Measurements from ENCODE around the gene LRCOL1.

Gene LRCOL1

DNA sequence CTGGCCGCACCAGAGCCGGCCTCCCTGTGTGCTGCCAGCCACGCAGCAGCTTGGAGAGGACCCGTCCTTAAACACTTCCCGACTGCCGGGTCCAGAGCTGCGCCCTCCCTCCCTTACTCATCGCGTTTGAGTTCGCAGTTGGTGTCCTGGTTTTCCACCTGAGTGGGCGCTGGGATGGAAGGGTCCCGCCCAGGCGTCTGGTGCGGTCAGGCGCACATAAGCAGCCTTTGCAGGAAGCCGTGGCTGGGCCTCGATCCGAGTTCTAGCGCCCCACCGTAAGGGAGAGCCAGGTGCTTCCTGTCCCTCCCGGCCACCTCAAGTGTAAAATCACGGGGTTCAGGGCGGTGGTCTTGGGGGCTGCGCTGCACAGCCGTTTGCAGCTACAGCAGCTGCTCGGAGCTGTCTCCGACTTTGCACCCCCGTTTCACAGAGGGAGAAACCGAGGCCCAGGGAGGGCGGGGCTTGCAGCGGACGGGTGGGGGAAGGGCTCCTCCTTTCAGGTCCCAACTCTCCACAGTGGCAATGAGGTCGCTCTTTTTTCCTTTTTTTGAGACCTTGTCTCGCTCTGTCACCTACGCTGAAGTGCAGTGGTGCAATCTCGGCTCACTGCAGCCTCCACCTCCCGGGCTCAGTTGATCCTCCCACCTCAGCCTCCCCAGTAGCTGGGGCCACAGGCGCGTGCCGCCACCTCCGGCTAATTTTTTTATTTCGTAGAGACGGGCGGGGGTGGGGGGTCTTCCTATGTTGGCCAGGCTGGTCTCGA lies 51.3 kb downstream of the LRCOL1 start:
- Histone ChIP-seq H2AFZ (ENCODE audit: low read depth, low read length) (no peak overlapping the region), H3K36me3 (replicated peaks; ENCODE audit: low read depth, low read length) (peaks cover 3% of the 10 kb centered on the region), H3K4me2 (ENCODE audit: low read length) (peak overlapping the region; percentile 80), H3K4me1 (ENCODE audit: low read length) (peaks cover 14% of the 10 kb centered on the region), H3K9me3 (ENCODE audit: insufficient read depth, low read length) (no peaks in the 10 kb centered on the region), H3K27ac (ENCODE audit: low read length) (no peak overlapping the region), H3K9ac (ENCODE audit: low read length) (peak overlapping the region; percentile 49), H3K79me2 (ENCODE audit: low read length) (peaks cover 39% of the 10 kb centered on the region), H3K27me3 (ENCODE audit: low read depth, low read length) (no peaks in the 10 kb centered on the region), H4K20me1 (ENCODE audit: insufficient read depth, low read length) (peaks cover 24% of the 10 kb centered on the region), H3K4me3 (ENCODE audit: low read length) (peak overlapping the region; percentile 86)
- TF ChIP-seq EZH2phosphoT487 (IDR thresholded peaks at IDR 0.05; ENCODE audit: low read depth), result no peak
- TF ChIP-seq, protein P1, sequence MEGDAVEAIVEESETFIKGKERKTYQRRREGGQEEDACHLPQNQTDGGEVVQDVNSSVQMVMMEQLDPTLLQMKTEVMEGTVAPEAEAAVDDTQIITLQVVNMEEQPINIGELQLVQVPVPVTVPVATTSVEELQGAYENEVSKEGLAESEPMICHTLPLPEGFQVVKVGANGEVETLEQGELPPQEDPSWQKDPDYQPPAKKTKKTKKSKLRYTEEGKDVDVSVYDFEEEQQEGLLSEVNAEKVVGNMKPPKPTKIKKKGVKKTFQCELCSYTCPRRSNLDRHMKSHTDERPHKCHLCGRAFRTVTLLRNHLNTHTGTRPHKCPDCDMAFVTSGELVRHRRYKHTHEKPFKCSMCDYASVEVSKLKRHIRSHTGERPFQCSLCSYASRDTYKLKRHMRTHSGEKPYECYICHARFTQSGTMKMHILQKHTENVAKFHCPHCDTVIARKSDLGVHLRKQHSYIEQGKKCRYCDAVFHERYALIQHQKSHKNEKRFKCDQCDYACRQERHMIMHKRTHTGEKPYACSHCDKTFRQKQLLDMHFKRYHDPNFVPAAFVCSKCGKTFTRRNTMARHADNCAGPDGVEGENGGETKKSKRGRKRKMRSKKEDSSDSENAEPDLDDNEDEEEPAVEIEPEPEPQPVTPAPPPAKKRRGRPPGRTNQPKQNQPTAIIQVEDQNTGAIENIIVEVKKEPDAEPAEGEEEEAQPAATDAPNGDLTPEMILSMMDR (IDR thresholded peaks at IDR 0.05; ENCODE audit: low read depth, low read length), result no peak

DNA sequence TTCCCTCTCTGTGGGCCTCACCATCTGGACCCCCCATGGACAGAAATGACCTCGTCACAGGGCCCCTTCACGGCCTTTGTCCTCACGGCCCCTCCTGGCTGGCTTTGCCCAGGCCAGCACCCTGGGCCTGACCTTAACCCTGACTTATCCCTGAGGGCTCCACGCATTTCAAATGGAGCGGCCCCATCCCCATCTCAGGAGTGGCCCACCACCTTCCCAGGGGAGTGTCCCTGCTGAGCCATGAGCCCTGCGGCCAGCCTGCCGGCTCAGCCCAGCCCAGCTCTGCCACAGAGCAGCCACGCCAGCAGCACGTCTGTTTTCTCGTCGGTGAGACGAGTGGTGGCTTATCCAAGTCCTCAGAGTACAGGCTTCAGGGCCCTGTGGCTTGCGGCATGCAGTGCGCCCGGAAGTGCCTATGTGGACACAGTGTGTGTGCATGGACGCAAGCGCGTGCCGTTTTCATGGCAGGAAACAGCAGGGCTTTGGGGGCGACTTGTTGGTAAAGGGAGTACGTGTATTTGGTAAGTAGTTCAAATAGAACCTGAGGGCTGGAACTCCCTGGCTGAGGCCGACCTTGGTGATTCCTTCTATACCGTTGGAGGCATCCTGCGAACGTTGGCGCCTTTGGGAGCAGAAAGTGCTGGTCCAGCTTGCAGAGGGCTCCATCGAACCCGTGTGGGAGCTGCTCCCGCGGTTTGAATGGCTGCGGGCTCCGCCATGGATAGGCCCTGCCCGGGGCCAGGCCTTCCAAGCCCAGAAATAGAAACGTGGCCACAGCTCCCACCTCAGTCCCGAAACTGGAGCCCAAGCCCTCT lies 52.1 kb downstream of the LRCOL1 start:
- H3K4me1 ChIP-seq (ENCODE audit: low read length), result peaks cover 14% of the 10 kb centered on the region
- no peak overlapping the region for H3K4me2 ChIP-seq (ENCODE audit: low read length)
- peaks cover 32% of the 10 kb centered on the region for H3K79me2 ChIP-seq (ENCODE audit: low read length)
- H2AFZ ChIP-seq (ENCODE audit: low read depth, low read length), result no peak overlapping the region
- H3K27me3 ChIP-seq (ENCODE audit: low read depth, low read length), result no peaks in the 10 kb centered on the region
- no peak overlapping the region for H3K9ac ChIP-seq (ENCODE audit: low read length)
- no peaks in the 10 kb centered on the region for H3K9me3 ChIP-seq (ENCODE audit: insufficient read depth, low read length)
- no peak overlapping the region for H3K27ac ChIP-seq (ENCODE audit: low read length)
- TF ChIP-seq EZH2phosphoT487 (IDR thresholded peaks at IDR 0.05; ENCODE audit: low read depth), result no peak
- TF ChIP-seq, protein P1 (IDR thresholded peaks at IDR 0.05; ENCODE audit: low read depth, low read length), result no peak
- H3K36me3 ChIP-seq (replicated peaks; ENCODE audit: low read depth, low read length), result peaks cover under 1% of the 10 kb centered on the region
- H3K4me3 ChIP-seq (ENCODE audit: low read length), result no peak overlapping the region
- peaks cover 17% of the 10 kb centered on the region for H4K20me1 ChIP-seq (ENCODE audit: insufficient read depth, low read length)

DNA sequence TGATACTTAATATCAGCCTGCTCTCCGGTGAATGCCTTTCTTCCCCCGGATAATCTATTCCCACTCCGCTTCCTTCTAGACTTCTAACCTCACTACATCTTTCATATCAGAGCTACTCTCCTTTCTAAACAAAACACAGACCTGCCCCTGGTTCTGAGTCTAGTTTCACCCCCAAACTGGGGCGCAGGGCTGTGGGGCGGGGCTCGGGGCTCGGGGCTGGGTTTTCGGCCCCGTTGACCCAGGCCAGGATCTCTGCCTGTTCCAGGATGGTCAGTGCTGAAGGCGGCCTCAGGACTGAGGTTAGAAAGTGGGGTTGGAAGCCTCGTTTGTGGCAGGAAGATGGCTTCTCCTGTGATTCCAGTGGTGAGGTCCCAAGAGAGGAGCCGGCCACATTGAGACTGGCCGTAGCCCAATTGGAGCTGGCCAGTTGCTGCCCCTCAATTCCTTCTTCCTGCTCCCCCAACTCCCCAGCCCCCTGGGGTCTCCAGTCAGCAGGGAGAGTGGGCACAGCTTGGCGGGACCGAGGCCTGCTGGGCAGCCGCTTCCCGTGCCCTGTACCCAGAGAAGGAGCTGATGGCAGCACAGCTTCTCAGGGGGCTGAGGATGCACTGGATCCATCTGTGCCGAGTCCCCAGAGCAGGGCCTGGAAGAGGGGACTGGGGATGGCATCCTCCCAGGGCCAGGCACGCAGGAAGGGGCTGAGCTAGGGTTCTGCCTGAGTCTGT lies 52.9 kb downstream of the LRCOL1 start:
- TF ChIP-seq, protein P1 (IDR thresholded peaks at IDR 0.05; ENCODE audit: low read depth, low read length), result no peak
- TF ChIP-seq EZH2phosphoT487 (IDR thresholded peaks at IDR 0.05; ENCODE audit: low read depth), result no peak
- Histone ChIP-seq H2AFZ (ENCODE audit: low read depth, low read length) (no peak overlapping the region), H3K4me1 (ENCODE audit: low read length) (peaks cover 14% of the 10 kb centered on the region), H3K27me3 (ENCODE audit: low read depth, low read length) (no peaks in the 10 kb centered on the region), H3K9me3 (ENCODE audit: insufficient read depth, low read length) (no peaks in the 10 kb centered on the region), H4K20me1 (ENCODE audit: insufficient read depth, low read length) (peaks cover 13% of the 10 kb centered on the region), H3K36me3 (replicated peaks; ENCODE audit: low read depth, low read length) (no peaks in the 10 kb centered on the region), H3K9ac (ENCODE audit: low read length) (no peak overlapping the region), H3K4me3 (ENCODE audit: low read length) (no peak overlapping the region), H3K79me2 (ENCODE audit: low read length) (peaks cover 26% of the 10 kb centered on the region), H3K27ac (ENCODE audit: low read length) (no peak overlapping the region), H3K4me2 (ENCODE audit: low read length) (no peak overlapping the region)

DNA sequence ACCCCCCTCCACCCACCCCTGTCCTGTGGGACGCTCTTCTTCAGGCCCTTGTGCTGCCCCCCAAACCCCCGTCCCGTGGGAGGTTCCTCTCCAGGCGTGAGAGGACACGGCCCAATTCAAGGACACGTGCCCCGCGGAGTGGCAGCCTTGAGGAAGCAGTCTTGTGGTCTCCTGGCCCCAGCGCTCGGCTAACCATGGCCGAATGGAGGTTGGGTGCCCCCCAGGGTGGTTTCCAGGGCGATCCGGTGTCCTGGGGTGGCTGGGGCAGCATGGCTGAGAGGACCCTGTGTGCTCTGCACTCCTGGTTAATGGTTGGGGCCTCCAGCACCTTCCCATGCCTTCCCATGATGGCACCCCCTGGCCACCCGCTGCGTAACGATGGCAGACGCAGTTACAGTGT lies 53.6 kb downstream of the LRCOL1 start:
- TF ChIP-seq EZH2phosphoT487 (IDR thresholded peaks at IDR 0.05; ENCODE audit: low read depth), result no peak
- TF ChIP-seq, protein P1 (IDR thresholded peaks at IDR 0.05; ENCODE audit: low read depth, low read length), result no peak
- H2AFZ ChIP-seq (ENCODE audit: low read depth, low read length), result no peak overlapping the region
- no peak overlapping the region for H3K27ac ChIP-seq (ENCODE audit: low read length)
- peaks cover 11% of the 10 kb centered on the region for H3K4me1 ChIP-seq (ENCODE audit: low read length)
- peaks cover 19% of the 10 kb centered on the region for H3K79me2 ChIP-seq (ENCODE audit: low read length)
- no peaks in the 10 kb centered on the region for H3K36me3 ChIP-seq (replicated peaks; ENCODE audit: low read depth, low read length)
- no peaks in the 10 kb centered on the region for H3K27me3 ChIP-seq (ENCODE audit: low read depth, low read length)
- no peak overlapping the region for H3K9ac ChIP-seq (ENCODE audit: low read length)
- peaks cover 6% of the 10 kb centered on the region for H4K20me1 ChIP-seq (ENCODE audit: insufficient read depth, low read length)
- H3K9me3 ChIP-seq (ENCODE audit: insufficient read depth, low read length), result no peaks in the 10 kb centered on the region
- no peak overlapping the region for H3K4me3 ChIP-seq (ENCODE audit: low read length)
- H3K4me2 ChIP-seq (ENCODE audit: low read length), result no peak overlapping the region
